Duodenal mucosa (tissue), 2 donors: ENCODE data around the gene MSH5.
A peak's percentile ranks its signal among the peaks of the same experiment; 100 is the strongest.
"Not testable (repeated sequence)": the region's sequence is repeated elsewhere in the genome, so short reads cannot be mapped to it uniquely, and the experiment has no call there.

Experiments used
- H3K27ac ChIP-seq: one replicate; pipeline ENCODE4 v1.7.0; 2013; ENCODE audit warnings: low read depth, low read length
- H3K27me3 ChIP-seq, 2 donors: one replicate each; pipeline ENCODE4 v1.7.0; 2013; ENCODE audit warnings: low read length in 2 of 2, control low read depth in 1 of 2; ENCODE audit not compliant: insufficient read depth in 2 of 2, control insufficient read depth in 1 of 2
- H3K36me3 ChIP-seq, 2 donors: one replicate each; pipeline ENCODE4 v1.7.0; 2013; ENCODE audit warnings: low read length in 2 of 2, control low read depth in 1 of 2; ENCODE audit not compliant: insufficient read depth in 2 of 2, control insufficient read depth in 1 of 2
- H3K4me1 ChIP-seq, 2 donors: one replicate each; pipeline ENCODE4 v1.7.0; 2013; ENCODE audit warnings: low read length in 2 of 2, control low read depth in 1 of 2; ENCODE audit not compliant: insufficient read depth in 2 of 2, control insufficient read depth in 1 of 2
- H3K4me3 ChIP-seq, 2 donors: one replicate each; pipeline ENCODE4 v1.7.0; 2013; ENCODE audit warnings: low read length in 2 of 2, low read depth in 1 of 2
- H3K9ac ChIP-seq, 2 donors: one replicate each; pipeline ENCODE4 v1.7.0; 2013; ENCODE audit warnings: low read length in 2 of 2, low read depth in 1 of 2
- H3K9me3 ChIP-seq, 2 donors: one replicate each; pipeline ENCODE4 v1.7.0; 2013; ENCODE audit warnings: low read length in 2 of 2, control low read depth in 1 of 2; ENCODE audit not compliant: control insufficient read depth in 1 of 2

MSH5 gene

DNA sequence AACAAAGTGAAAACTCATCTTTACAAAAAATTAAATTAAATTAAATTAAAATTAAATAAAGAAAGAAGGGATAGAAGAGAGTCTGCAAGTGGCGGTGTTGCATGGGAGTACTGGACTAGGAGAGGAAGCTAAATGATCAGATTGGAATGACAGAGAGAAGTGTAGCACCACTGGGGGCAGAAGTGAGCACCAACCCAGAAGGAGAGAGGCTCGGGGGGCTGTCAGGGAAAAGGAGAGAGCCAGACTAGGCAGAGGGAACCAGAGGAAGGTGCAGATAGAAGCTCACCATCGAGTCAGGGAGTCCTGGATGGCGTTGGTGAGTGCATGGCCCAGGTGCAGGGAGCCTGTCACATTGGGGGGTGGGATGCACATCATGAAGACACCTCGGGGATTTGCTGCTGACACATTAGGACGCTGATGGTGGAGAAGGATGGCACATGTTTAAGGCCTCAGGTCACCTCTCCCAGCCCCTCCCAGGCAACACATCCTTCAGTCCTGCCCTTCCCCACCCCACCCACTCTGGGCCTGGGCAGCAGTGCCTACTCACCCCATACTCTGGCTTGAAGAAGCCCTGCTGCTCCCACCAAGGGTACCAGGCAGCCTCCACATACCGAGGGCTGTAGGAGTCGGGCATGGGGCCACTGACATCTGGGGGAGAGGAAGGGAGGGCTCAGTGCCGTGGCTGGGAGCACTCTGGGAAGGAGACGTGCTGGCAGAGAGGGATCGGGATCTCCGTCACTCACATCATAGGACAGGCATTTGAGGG lies 51.7 kb downstream of the MSH5 start:
- Histone ChIP-seq H3K9ac (no peak overlapping the region), H3K27ac (no peak overlapping the region), H3K4me3 (no peak overlapping the region), H3K36me3 (peaks cover 4 to 11% of the 10 kb centered on the region in 2 donors), H3K27me3 (no peaks in the 10 kb centered on the region), H3K9me3 (no peaks in the 10 kb centered on the region), H3K4me1 (peaks cover 7 to 9% of the 10 kb centered on the region in 2 donors)

DNA sequence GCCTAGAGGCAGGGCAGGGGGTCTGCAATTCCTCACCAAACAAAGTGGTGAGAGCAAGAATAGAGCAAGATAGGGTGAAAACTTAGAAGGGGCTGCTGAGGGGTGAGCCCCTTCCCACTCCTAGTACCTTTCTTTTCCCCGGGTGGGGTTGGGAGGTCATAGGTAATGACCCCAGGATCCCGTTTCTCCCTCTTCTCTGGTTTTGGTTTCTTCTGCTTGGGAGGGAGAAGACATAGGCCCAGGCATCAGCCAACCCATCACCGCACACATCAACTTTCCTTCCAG lies 52.2 kb downstream of the MSH5 start:
- Histone ChIP-seq H3K27ac (no peak overlapping the region), H3K36me3 (peaks cover 4 to 11% of the 10 kb centered on the region in 2 donors), H3K9me3 (no peaks in the 10 kb centered on the region), H3K27me3 (no peaks in the 10 kb centered on the region), H3K4me3 (no peak overlapping the region), H3K9ac (no peak overlapping the region), H3K4me1 (peaks cover 7 to 9% of the 10 kb centered on the region in 2 donors)

DNA sequence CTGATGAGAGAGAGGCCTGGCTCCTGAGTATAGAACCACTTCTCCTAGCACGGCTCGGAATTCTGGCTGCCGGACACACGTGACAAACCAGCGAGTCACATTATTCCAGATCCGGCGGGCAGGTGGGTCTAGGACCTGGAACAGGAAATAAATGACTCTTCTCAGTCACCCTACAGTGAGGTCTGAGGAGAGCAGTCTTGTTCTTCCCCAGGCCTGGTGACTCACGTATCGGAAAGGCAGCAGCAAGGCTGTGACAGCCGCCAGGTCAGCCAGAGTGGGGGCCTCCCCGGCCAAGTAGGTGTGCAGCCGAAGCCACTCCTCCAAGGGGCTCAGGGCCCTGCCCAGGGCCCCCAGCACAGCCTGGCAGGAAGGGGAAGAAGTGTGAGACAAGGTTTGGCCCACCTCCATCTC lies 53.0 kb downstream of the MSH5 start:
- H3K27me3 ChIP-seq = no peaks in the 10 kb centered on the region
- no peak overlapping the region for H3K4me3 ChIP-seq
- no peak overlapping the region for H3K9ac ChIP-seq
- H3K9me3 ChIP-seq = no peaks in the 10 kb centered on the region
- H3K36me3 ChIP-seq = peaks cover 4 to 11% of the 10 kb centered on the region in 2 donors
- H3K4me1 ChIP-seq = peaks cover 7 to 9% of the 10 kb centered on the region in 2 donors
- no peak overlapping the region for H3K27ac ChIP-seq

DNA sequence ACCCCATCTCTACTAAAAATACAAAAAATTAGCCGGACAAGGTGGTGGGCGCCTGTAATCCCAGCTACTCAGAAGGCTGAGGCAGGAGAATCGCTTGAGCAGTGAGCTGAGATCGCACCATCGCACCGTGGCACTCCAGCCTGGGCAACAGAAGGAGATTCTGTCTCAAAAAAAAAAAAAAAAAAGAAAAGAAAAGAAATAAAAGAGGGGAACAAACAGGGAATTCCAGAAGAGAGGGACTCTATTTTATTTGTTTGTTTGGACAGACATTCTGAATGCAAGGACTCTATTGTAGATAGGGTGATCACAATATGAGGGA lies 54.1 kb downstream of the MSH5 start:
- Histone ChIP-seq H3K4me3 (peak overlapping the region in 1 of 2 donors; percentile 97), H3K36me3 (peaks cover 4 to 13% of the 10 kb centered on the region in 2 donors), H3K9ac (peak overlapping the region in 1 of 2 donors; percentile 97)
- H3K4me1 ChIP-seq, H3K27ac ChIP-seq, H3K9me3 ChIP-seq, H3K27me3 ChIP-seq: not testable (repeated sequence)

DNA sequence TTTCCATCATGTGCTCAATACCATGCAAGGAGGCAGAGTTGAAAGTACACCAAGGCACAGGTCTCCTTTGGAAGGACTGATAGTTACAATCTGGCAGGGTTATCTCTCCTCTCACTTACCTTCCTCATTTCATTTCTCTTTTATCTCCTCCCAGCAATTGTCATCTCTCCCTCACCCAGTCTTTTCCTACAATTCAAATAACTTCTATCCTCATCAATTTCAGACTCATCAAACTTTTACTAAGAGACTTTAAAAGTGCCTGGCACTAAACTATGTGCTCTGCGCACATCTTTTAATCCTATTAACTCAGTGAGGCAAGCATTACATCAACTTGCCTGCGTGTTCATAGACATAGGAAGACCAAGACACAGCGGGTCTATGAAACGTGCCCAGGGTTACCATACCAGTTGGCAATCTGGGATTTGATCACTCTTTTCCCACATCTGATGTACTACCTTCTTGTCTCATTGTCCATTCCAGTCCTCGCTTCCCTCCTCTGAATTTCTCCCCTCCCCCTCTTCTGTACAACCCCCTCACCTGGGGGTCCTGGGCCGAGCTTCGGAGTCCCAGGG lies 54.6 kb downstream of the MSH5 start:
- H3K27me3 ChIP-seq = no peaks in the 10 kb centered on the region
- H3K36me3 ChIP-seq = peaks cover 4 to 13% of the 10 kb centered on the region in 2 donors
- H3K9ac ChIP-seq = peak overlapping the region; percentile 97 to 99
- H3K4me3 ChIP-seq = peak overlapping the region; percentile 96 to 97
- H3K4me1 ChIP-seq = peaks cover 7 to 9% of the 10 kb centered on the region in 2 donors
- no peaks in the 10 kb centered on the region for H3K9me3 ChIP-seq
- peak overlapping the region; percentile 89 for H3K27ac ChIP-seq

DNA sequence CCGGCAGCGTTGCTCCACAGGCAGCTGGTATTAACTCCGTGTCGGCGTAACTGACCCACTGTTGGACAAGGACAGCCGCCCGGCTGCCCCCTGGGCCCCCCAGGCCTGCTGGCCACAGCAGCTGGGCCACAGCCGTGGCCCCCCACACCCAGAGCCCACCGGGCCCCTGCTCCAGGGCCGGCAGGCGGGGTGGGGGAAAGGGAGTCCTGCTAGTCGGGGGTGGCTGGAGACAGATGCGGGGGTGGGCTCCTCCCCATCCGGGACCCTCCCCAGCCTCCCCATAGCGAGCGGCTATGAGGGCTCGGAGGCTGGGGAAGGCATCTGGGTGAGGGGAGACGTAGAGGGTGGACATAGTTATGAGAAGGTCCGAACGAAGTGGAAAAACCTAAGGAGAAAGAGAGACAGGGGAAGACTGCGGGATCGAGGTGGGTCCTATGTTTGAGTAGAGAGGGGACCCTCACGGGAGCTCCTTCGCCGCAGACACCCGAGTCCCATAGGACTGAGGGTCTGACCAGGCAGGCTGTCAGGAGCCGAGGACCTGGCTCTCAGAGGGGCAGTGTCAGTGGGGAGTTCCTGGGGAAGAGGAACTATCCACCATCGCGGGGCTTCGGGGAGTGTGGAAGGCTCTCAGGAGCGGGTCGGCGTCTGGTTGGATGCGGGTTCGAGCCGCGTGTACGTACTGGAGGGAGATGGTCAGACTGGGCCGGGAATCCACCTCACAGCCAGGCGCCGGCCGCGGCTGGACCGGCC lies 55.2 kb downstream of the MSH5 start:
- Histone ChIP-seq H3K4me1 (peaks cover 7 to 9% of the 10 kb centered on the region in 2 donors), H3K9ac (peak overlapping the region; percentile 97 to 99), H3K27me3 (no peaks in the 10 kb centered on the region), H3K9me3 (no peaks in the 10 kb centered on the region), H3K27ac (peak overlapping the region; percentile 89), H3K4me3 (peak overlapping the region; percentile 96 to 97), H3K36me3 (peaks cover 4 to 13% of the 10 kb centered on the region in 2 donors)

DNA sequence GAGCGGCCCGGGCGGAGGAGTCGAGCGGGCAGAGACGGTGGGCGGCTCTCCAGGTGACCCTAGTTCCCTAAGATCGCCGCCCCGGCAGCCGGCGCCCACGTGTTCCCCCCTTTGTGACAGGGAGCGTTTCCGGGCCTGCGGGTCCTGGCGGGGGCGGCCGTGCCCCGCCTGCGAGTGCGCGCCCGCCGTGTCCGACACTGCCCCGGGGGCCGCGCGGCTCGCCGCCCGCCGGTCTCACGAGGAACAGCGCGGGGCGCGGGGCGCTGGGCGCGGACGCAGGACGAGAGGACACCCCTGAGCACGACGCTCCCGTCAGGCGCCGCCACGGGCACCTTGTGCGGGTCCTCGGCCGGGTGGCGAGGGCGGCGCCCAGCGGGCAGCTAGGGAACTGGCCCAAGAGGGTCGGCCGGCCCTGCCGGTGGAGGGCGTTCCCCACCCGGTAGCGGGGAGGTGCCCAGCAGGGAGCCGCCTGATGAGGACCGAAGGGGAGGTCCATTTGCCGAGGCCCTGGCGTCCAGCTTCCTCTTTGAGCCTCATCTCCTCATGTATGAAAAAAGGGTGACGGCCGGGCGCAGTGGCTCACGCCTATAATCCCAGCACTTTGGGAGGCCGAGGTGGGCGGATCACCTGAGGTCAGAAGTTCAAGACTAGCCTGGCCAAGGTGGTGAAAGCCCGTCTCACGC lies 56.0 kb downstream of the MSH5 start, which contains the start of gene VARS1:
TSS of gene VARS1 (minus strand) at position 137 of the 683 bp plus-strand sequence. CDS start 535 bp downstream, outside the sequence.
- Histone ChIP-seq H3K9ac (peak within 1 kb of the TSS; percentile 97 to 99), H3K9me3 (no peaks in the 10 kb centered on the region), H3K27me3 (no peaks in the 10 kb centered on the region), H3K27ac (peak within 1 kb of the TSS; percentile 89), H3K36me3 (peaks cover 4 to 13% of the 10 kb centered on the region in 2 donors), H3K4me1 (peaks cover 7 to 9% of the 10 kb centered on the region in 2 donors), H3K4me3 (peak within 1 kb of the TSS; percentile 96 to 97)

DNA sequence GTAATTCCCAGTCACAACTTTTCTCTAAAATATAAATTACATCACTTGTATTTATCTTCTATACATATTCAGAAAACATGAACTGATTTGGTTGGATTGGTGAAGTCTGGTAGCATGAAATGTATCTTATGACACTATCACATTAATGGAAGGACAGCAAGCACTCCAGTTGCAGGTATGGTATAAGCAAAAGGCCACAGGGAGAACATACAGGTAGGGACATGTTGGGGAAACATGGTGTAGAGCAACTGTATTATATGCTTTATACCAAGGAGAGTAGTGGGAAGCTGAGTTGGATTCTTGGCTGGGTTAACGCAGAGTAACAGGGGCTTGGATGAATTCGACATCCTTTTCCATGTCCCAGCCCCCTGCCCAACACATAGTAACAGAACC lies 57.2 kb downstream of the MSH5 start:
- H3K27ac ChIP-seq = no peak overlapping the region
- H3K27me3 ChIP-seq = no peaks in the 10 kb centered on the region
- H3K4me1 ChIP-seq = peaks cover 7 to 9% of the 10 kb centered on the region in 2 donors
- no peak overlapping the region for H3K9ac ChIP-seq
- peaks cover 4 to 6% of the 10 kb centered on the region in 2 donors for H3K36me3 ChIP-seq
- H3K9me3 ChIP-seq = no peaks in the 10 kb centered on the region
- H3K4me3 ChIP-seq = no peak overlapping the region

DNA sequence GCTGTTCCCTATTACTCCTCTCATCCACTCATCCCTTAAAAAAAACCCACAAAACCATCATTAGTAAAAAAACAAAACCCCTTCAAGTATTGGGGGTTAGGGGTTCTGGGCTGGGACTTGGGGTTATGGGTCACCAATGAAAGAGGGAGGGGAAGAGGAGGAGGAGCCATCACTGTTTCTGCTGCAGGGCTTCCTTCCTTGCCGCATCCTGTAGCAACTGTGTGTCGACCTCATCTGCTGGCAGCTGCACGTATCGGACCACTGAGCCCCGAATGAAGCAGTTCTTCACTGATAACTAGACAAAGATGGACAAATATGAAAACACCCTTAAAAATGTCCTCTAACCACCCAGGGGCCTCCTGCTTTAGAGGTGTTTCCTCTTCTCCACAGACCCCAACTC lies 57.8 kb downstream of the MSH5 start:
- Histone ChIP-seq H3K36me3 (peaks cover 3% of the 10 kb centered on the region in 2 donors), H3K27me3 (no peaks in the 10 kb centered on the region), H3K4me1 (peaks cover 7 to 9% of the 10 kb centered on the region in 2 donors), H3K9me3 (no peaks in the 10 kb centered on the region), H3K27ac (no peak overlapping the region), H3K9ac (peak overlapping the region in 1 of 2 donors; percentile 15), H3K4me3 (no peak overlapping the region)

DNA sequence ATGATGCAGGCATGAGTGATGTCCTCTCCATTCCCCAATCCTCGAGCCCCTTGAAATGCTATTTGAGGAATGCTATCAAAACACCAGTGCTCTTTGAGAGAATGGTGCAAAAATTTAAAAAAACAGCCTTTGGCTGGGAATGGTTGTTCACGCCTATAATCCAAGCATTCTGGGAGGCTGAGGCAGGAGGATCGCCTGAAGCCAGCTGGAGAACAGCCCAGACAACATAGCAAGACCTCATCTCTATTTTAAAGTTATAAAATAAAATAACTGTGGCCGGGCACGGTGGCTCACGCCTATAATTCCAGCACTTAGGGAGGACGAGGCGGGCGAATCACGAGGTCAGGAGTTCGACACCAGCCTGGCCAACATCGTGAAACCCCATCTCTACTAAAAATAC lies 60.0 kb downstream of the MSH5 start:
- peaks cover 0 to 6% of the 10 kb centered on the region in 2 donors for H3K36me3 ChIP-seq
- no peaks in the 10 kb centered on the region for H3K27me3 ChIP-seq
- no peak overlapping the region for H3K27ac ChIP-seq
- peaks cover 0 to 1% of the 10 kb centered on the region in 2 donors for H3K4me1 ChIP-seq
- no peak overlapping the region for H3K4me3 ChIP-seq
- H3K9me3 ChIP-seq = no peaks in the 10 kb centered on the region
- no peak overlapping the region for H3K9ac ChIP-seq
